Measurements from ENCODE around the gene ADGRD1.

GRCh38 chr12:130981911-130982310, 28.2 kb downstream of the ADGRD1 start:
- TF ChIP-seq, protein P1, sequence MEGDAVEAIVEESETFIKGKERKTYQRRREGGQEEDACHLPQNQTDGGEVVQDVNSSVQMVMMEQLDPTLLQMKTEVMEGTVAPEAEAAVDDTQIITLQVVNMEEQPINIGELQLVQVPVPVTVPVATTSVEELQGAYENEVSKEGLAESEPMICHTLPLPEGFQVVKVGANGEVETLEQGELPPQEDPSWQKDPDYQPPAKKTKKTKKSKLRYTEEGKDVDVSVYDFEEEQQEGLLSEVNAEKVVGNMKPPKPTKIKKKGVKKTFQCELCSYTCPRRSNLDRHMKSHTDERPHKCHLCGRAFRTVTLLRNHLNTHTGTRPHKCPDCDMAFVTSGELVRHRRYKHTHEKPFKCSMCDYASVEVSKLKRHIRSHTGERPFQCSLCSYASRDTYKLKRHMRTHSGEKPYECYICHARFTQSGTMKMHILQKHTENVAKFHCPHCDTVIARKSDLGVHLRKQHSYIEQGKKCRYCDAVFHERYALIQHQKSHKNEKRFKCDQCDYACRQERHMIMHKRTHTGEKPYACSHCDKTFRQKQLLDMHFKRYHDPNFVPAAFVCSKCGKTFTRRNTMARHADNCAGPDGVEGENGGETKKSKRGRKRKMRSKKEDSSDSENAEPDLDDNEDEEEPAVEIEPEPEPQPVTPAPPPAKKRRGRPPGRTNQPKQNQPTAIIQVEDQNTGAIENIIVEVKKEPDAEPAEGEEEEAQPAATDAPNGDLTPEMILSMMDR (IDR thresholded peaks at IDR 0.05) = no peak
- TF ChIP-seq ZSCAN18 (CRISPR knock-in tag; IDR thresholded peaks at IDR 0.05) = no peak
- TF ChIP-seq ETV6 (CRISPR knock-in tag; IDR thresholded peaks at IDR 0.05) = no peak
- TF ChIP-seq KAT7 (CRISPR knock-in tag; IDR thresholded peaks at IDR 0.05; ENCODE audit: borderline replicate concordance) = no peak
- TF ChIP-seq, protein P2, sequence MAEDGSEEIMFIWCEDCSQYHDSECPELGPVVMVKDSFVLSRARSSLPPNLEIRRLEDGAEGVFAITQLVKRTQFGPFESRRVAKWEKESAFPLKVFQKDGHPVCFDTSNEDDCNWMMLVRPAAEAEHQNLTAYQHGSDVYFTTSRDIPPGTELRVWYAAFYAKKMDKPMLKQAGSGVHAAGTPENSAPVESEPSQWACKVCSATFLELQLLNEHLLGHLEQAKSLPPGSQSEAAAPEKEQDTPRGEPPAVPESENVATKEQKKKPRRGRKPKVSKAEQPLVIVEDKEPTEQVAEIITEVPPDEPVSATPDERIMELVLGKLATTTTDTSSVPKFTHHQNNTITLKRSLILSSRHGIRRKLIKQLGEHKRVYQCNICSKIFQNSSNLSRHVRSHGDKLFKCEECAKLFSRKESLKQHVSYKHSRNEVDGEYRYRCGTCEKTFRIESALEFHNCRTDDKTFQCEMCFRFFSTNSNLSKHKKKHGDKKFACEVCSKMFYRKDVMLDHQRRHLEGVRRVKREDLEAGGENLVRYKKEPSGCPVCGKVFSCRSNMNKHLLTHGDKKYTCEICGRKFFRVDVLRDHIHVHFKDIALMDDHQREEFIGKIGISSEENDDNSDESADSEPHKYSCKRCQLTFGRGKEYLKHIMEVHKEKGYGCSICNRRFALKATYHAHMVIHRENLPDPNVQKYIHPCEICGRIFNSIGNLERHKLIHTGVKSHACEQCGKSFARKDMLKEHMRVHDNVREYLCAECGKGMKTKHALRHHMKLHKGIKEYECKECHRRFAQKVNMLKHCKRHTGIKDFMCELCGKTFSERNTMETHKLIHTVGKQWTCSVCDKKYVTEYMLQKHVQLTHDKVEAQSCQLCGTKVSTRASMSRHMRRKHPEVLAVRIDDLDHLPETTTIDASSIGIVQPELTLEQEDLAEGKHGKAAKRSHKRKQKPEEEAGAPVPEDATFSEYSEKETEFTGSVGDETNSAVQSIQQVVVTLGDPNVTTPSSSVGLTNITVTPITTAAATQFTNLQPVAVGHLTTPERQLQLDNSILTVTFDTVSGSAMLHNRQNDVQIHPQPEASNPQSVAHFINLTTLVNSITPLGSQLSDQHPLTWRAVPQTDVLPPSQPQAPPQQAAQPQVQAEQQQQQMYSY (CRISPR knock-in tag; IDR thresholded peaks at IDR 0.05) = no peak
- TF ChIP-seq FOXP1 (CRISPR knock-in tag; IDR thresholded peaks at IDR 0.05; ENCODE audit: borderline replicate concordance) = no peak
- no peak for TF ChIP-seq HMGXB4 (CRISPR knock-in tag; IDR thresholded peaks at IDR 0.05)
- TF ChIP-seq NFYB (CRISPR knock-in tag; conservative IDR thresholded peaks at IDR 0.05; ENCODE audit: low read depth) = no peak
- TF ChIP-seq JUN (CRISPR knock-in tag; IDR thresholded peaks at IDR 0.05) = no peak
- no peak for TF ChIP-seq NR3C1 (CRISPR knock-in tag; conservative IDR thresholded peaks at IDR 0.05; ENCODE audit: low read depth)
- TF ChIP-seq USF2 (CRISPR knock-in tag; IDR thresholded peaks at IDR 0.05) = no peak

All from WTC11 (cell line).